HG03432 (cell line): Measurements from ENCODE around the gene TCF23.
"Not testable (repeated sequence)": the region's sequence is repeated elsewhere in the genome, so short reads cannot be mapped to it uniquely, and the experiment has no call there.

Experiments
- ATAC-seq: cut with Tn5 transposase; IDR thresholded peaks from one replicate; pipeline ENCODE4 v1.9.1; 2021; ENCODE audit warnings: mild to moderate bottlenecking, moderate library complexity; ENCODE audit not compliant: unreplicated experiment

The TCF23 gene

GRCh38 chr2:27184115-27184514 lies 35.3 kb downstream of the TCF23 start:
- no peak for ATAC-seq

DNA sequence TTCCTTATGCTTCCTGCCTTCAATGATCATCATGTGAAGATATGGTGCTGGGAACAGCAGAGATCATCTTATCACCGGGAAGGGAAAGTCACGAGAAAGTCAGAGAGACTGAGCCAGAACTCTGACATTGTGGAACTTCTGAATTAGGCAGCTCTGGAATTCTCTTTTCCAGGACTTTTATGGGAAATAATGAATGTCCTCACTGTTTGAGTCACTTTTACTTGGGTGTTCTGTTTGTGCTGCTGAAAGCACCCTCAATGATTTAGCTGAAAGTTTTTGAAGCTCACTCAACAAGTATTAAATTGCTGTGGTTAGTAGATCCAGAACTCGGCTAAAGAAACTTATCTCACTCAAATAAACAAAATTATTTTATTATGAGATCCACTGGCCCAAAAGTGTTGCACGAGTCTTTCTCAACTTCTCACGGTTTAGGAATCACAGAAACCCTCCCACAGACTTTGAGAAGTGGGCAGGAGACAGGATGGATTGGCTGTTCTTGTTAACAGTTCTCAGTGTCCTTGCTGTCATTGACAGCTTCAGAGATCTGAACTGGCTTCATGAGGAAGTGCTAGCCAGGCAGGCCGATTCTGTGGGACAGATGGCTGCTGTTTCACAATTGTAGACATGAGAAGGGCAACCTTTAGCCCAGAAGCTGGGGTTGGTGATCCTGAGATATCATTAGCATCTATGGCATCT lies 36.7 kb downstream of the TCF23 start:
- no peak for ATAC-seq

- ATAC-seq = no peak
Observed at GRCh38 chr2:27186613-27187345, 38.0 kb downstream of the TCF23 start.

- no peak for ATAC-seq
Observed at GRCh38 chr2:27189989-27190388, 41.2 kb downstream of the TCF23 start.

DNA sequence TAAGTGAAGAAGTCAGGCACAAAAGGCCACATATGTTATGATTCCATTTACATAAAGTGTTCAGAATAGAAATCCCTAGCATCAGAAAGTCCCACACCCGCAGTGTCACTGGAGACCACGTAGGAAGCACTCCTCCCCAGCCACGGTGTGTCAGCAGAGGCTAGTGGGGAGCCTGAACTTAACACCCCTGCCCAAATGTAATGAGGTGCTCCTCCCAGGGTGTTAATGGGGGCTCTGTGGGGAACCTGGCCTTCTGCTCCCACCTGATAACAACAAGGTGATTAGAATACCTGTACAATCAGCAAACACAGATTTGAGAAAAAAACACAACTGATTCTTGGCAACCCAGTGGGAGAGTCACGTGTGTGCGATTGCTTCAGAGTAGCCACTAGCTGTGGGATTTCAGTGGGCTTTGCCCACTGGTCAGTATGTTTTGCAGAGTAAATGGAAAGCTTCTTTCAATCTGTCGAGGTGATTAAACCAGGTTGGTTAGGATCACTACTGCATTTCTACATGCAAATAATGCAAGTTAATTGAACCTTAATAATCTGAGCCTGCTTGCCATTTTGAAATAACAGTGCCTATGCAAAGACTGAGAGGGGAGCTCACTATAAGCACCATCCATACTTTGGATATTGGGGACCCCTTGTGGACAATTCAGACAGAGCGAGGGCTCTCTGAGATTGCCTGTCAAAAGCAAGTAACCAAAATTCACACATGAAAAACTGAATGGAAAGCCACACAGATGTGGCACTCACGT lies 42.4 kb downstream of the TCF23 start:
- ATAC-seq = no peak

- ATAC-seq = no peak
Observed at GRCh38 chr2:27194538-27195354, 45.9 kb downstream of the TCF23 start.

DNA sequence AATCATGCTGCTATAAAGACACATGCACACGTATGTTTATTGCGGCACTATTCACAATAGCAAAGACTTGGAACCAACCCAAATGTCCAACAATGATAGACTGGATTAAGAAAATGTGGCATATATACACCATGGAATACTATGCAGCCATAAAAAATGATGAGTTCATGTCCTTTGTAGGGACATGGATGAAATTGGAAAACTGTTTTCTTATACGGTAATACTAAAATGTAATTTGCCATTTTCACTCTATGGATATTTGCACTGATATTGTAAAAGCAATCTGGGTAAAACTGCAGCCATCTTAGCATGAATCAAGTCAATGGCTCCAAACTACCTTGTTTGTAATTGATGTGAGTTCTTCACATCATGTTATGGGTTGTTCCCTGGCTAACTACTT lies 47.0 kb downstream of the TCF23 start:
- not testable (repeated sequence) for ATAC-seq

- not testable (repeated sequence) for ATAC-seq
Observed at GRCh38 chr2:27198068-27198467, 49.3 kb downstream of the TCF23 start.

DNA sequence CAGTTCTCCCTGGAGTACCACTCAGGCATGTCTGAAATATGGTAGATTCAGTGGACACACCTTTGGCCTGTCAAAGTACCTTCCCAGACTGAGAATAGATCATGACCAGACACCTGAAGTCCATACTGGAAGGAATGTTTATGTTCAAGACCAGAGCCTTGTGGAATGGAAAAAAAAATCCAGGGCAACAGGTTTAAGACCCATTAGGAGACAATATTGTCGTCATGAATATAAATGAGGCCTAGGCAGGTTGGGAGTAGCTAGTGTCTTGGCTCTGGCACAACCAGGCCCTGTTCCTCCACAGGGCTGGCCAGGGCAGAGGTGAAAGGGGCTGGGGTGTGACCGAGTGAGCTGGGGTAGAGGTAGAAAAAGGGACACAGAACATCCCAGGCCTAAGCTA lies 49.8 kb downstream of the TCF23 start:
- ATAC-seq = no peak

- no peak for ATAC-seq
Observed at GRCh38 chr2:27199241-27199640, 50.4 kb downstream of the TCF23 start.

DNA sequence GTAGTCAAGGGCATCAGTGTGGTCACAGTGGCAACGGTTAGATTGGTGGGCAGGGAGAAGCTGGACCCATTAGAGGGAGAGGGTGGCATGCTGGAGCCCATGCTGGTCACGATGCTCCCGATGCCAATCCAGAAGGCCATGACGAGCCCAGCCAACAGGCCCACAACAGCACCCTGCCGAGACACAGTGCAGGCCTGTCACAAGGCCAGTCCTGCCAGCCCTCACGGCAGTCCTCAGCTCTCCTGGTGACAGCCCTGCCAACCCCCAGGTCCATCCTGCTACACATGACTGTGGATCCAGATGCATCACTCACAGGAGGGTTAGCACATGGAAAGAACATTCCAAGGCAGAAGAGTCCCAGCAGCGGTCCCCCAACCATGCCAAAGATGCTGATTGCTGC lies 52.9 kb downstream of the TCF23 start:
- ATAC-seq = no peak

DNA sequence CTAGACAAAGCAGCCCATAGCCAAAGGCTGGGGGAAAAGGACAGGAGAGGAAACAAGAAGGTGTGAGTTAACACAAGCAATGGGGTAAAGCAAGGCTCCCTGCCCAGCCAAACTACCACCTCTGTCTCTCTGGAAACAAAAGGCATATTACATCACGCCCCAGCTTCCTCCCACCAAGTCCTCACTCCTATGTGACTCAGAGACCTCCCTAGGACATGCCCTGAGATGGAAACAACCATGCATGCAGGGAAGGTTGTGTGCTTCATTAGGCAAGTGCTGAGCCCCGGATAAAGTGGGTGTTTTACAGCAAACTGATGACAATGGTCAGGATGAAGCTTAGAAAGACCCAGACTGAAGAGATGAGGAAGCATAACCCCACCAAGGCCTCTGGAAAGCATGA lies 54.0 kb downstream of the TCF23 start:
- no peak for ATAC-seq

- no peak for ATAC-seq
Observed at GRCh38 chr2:27203741-27204140, 54.9 kb downstream of the TCF23 start.

DNA sequence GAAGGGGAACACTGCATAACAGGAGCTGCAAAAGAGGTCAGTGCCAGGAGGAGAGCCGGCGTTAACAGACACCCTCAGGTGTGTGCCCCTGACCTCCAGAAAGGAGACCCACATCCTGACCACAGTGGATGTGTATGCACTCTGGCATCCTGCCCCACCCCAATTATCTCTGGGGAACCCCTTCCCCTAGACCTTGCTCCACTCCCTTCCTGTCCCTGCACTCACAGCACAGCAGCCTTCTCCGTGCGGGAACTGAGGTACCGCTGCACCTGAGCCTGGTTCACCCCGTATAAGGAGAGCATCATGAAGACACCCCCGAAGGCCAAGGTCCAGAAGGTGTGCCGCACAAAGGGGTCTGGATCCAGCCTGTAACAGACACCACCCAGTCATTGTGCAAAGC lies 55.8 kb downstream of the TCF23 start:
- ATAC-seq = no peak

GRCh38 chr2:27205206-27205605 lies 56.4 kb downstream of the TCF23 start:
- no peak for ATAC-seq

GRCh38 chr2:27206346-27206745 lies 57.5 kb downstream of the TCF23 start:
- no peak for ATAC-seq
